ENCODE measurements around the gene OBSCN.
"Not testable (repeated sequence)": the region's sequence is repeated elsewhere in the genome, so short reads cannot be mapped to it uniquely, and the experiment has no call there.

Gene OBSCN

GRCh38 chr1:228264090-228264829 is 56.4 kb downstream of the OBSCN start:
- DNase-seq: no peak

GRCh38 chr1:228265167-228265566 is 57.3 kb downstream of the OBSCN start:
- no peak for DNase-seq

DNA sequence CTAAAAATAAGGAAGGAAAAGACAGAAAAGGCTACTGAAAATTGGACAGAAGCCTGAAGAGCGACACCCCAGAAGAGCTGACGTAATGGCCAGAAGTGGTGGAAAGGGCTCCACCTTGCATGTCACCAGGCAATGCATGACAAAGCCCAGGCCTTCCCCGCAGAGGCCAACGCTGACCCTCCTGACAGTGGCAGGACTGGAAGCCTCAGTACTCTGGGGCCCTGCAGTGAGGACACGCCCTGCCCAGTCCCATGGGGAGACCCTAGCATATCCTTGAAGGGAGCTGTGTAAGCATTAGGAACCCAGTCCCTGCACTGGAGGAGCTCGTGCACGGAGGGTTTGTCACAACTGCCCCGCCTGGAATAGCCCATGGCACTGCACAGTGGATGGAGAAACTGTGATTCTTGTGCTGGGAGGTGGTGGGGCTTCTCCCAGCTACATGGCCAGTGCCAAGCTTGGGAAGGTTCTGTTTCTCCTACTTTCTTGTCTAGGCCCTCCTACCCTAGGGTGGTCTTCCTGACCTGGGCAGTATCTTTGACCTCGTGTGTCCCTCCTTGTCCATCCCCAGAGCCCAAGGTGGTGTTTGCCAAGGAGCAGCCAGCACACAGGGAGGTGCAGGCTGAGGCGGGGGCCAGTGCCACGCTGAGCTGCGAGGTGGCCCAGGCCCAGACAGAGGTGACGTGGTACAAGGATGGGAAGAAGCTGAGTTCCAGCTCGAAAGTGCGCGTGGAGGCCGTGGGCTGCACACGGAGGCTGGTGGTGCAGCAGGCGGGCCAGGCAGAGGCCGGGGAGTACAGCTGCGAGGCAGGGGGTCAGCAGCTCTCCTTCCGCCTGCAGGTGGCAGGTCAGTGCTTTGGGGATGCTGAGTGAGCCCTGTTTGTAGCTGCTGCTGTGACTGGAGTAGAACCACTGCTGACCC is 60.4 kb downstream of the OBSCN start:
- no peak for DNase-seq

DNA sequence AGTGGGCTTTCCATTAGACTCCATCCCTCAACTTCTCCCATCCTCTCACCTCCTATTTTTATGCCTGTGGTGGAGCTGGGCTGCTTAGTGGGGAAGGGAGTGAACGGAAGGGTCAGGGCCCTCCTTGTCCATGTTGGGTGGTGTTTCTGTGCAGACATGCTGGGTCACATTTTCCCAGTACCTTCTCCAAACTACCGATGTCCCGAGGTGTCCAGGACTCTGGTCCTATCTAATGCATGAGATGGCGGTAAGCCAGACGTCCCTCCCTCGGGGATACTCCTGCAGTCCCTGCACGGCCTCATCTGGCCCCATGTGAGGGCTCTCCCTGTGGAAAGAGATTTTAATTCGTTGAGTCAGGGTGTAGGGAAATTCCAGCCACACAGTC is 61.0 kb downstream of the OBSCN start:
- DNase-seq: no peak

- DNase-seq: not testable (repeated sequence)
Observed at GRCh38 chr1:228269431-228269830, 61.6 kb downstream of the OBSCN start.

DNA sequence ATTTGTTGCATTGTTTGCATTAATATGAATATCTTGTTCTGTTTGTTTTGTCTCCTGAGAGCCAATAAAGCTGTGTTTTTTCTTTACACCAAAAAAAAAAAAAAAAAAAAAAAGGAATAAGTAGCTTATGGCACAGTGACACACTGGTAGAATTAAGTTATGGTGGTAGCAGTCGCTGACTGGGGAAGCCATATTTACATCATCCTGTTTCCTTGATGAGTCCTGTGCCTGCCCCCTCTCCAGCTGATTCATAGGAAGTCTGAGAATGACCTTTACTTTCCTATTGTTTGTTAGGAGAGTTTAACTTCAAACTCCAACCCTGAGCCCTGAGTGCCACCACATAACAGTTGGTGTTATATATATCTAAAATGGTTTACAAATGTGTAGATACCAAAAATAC is 62.2 kb downstream of the OBSCN start:
- peak; percentile 40 for DNase-seq

GRCh38 chr1:228271701-228272251 is 63.9 kb downstream of the OBSCN start:
- no peak for DNase-seq

- DNase-seq: no peak
Observed at GRCh38 chr1:228272331-228272791, 64.5 kb downstream of the OBSCN start.

GRCh38 chr1:228272831-228273571 is 65.2 kb downstream of the OBSCN start:
- no peak for DNase-seq

GRCh38 chr1:228273720-228274451 is 66.0 kb downstream of the OBSCN start:
- DNase-seq: no peak

GRCh38 chr1:228274452-228275178 is 66.8 kb downstream of the OBSCN start:
- no peak for DNase-seq

GRCh38 chr1:228275179-228275429 is 67.3 kb downstream of the OBSCN start:
- no peak for DNase-seq

- DNase-seq: peak; percentile 89
Observed at GRCh38 chr1:228275430-228276173, 67.8 kb downstream of the OBSCN start.

DNA sequence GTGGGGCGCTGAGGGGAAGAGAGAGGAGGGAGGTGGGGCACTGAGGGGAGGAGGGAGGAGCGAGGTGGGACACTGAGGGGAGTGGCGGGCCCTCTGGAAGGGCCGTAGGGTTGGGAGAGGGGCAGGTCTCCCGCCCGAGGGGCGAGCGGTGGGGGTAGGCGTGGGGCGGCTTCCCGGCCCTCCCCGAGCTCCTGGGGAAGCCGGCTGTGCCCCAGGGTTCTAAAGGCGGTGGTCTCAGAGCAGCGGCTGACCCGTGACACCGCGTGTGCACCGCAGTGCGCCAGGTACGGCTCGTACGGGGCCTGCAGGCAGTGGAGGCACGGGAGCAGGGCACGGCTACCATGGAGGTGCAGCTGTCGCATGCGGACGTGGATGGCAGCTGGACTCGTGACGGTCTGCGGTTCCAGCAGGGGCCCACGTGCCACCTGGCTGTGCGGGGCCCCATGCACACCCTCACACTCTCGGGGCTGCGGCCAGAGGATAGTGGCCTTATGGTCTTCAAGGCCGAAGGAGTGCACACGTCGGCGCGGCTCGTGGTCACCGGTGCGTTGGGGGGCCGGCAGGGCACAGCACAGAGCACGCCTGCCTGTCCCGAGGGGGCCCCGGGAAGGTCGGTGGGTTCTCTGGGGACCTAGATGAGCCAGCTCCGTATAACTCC is 68.5 kb downstream of the OBSCN start:
- DNase-seq: no peak

- no peak for DNase-seq
Observed at GRCh38 chr1:228276901-228277490, 69.2 kb downstream of the OBSCN start.

GRCh38 chr1:228277491-228278431 is 69.9 kb downstream of the OBSCN start:
- DNase-seq: no peak

DNA sequence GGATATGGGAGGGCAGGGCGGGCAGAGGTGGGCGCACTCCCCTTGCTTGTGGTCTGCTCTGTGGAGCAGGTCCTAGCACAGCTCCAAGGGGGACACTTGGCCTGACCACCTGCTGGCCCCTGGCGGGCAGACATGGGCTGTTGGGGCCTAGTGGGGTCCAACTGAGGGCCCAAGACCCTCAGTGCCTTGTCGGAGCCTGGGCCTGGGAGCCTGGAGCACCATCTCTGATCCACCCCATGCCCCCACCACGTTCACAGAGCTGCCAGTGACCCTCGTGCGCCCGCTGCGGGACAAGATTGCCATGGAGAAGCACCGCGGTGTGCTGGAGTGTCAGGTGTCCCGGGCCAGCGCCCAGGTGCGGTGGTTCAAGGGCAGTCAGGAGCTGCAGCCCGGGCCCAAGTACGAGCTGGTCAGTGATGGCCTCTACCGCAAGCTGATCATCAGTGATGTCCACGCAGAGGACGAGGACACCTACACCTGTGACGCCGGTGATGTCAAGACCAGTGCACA is 70.6 kb downstream of the OBSCN start:
- DNase-seq: no peak

DNA sequence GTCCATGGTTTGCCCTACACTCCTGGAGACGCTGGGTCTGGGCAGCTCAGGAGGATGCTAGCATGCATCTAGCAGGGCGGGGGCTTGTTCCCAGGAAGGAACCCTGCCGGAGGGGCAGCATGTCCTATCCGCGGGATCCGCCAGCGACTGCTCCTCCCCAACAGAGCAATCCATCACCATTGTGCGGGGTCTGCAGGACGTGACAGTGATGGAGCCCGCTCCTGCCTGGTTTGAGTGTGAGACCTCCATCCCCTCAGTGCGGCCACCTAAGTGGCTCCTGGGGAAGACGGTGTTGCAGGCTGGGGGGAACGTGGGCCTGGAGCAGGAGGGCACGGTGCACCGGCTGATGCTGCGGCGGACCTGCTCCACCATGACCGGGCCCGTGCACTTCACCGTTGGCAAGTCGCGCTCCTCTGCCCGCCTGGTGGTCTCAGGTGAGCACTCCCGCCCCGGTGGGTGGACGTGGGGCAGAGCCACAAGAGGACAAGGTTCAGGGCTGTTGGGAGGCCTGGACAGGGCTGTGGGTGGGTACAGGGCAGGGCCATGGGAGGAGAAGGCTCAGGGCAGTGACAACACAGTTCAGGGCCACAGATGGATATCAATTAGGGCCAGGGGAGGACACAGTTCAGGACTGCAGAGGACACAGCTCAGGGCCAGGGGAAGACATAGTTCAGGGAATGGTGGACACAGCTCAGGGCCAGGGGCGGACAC is 71.3 kb downstream of the OBSCN start:
- DNase-seq: no peak
